ENCODE data around the gene LRG1. TPM values are rescaled to one million over a fixed set of nuclear protein-coding genes. Genes with fewer than 3 reads are reported as not detected.

LRG1 gene
- total and polyA plus RNA-seq, 9 of the 15 experiments (the other 6 are each of a cell fraction or from before 2014, with no cell fraction given) = 1.5 to 11.9 (median 8.7) TPM

- no peak for TF ChIP-seq GTF2B (IDR thresholded peaks at IDR 0.05; ENCODE audit: extremely low read depth, insufficient read length)
- TF ChIP-seq HMGN3 (IDR thresholded peaks at IDR 0.05; ENCODE audit: borderline replicate concordance, extremely low read depth, insufficient read length, low read depth, low read length) = no peak
- TF ChIP-seq HIVEP1 (CRISPR knock-in tag; IDR thresholded peaks at IDR 0.05) = no peak
- no peak for TF ChIP-seq KLF13 (tag; IDR thresholded peaks at IDR 0.05; ENCODE audit: borderline replicate concordance, low read depth)
- no peak for TF ChIP-seq ZNF41 (CRISPR knock-in tag; conservative IDR thresholded peaks at IDR 0.05)
- TF ChIP-seq ZNF253 (CRISPR knock-in tag; conservative IDR thresholded peaks at IDR 0.05) = no peak
- no peak for TF ChIP-seq MTF1 (CRISPR knock-in tag; IDR thresholded peaks at IDR 0.05; ENCODE audit: borderline replicate concordance)
- TF ChIP-seq ZNF175 (CRISPR knock-in tag; IDR thresholded peaks at IDR 0.05; ENCODE audit: low read depth) = no peak
- TF ChIP-seq LCOR (CRISPR knock-in tag; IDR thresholded peaks at IDR 0.05) = no peak
- no peak for TF ChIP-seq ZNF3 (CRISPR knock-in tag; IDR thresholded peaks at IDR 0.05)
- no peak for TF ChIP-seq PBX2 (CRISPR knock-in tag; IDR thresholded peaks at IDR 0.05; ENCODE audit: low read depth)
- no peak for TF ChIP-seq PBX2 (tag; conservative IDR thresholded peaks at IDR 0.05; ENCODE audit: low read depth)
- TF ChIP-seq CEBPZ (IDR thresholded peaks at IDR 0.05; ENCODE audit: borderline replicate concordance, low read depth, low read length) = no peak
- TF ChIP-seq POLR2AphosphoS5 (IDR thresholded peaks at IDR 0.05; ENCODE audit: control insufficient read depth, insufficient read depth, low read depth, low read length) = no peak
- no peak for TF ChIP-seq ATF7 (IDR thresholded peaks at IDR 0.05)
- no peak for TF ChIP-seq TAF1 (IDR thresholded peaks at IDR 0.05; ENCODE audit: control insufficient read depth, extremely low read depth, insufficient read depth, low read length, severe bottlenecking)
- no peak for TF ChIP-seq GABPB1 (CRISPR knock-in tag; IDR thresholded peaks at IDR 0.05)
- TF ChIP-seq SRSF1 (IDR thresholded peaks at IDR 0.05; ENCODE audit: low read depth, low read length) = no peak
- TF ChIP-seq ZNF511 (CRISPR knock-in tag; IDR thresholded peaks at IDR 0.05) = no peak
- no peak for TF ChIP-seq ZNF140 (CRISPR knock-in tag; IDR thresholded peaks at IDR 0.05)
Measured at GRCh38 chr19:4523306-4524110, 16.3 kb downstream of the LRG1 start (continued).
